ENCODE results near the gene ARID4B.
A peak's percentile ranks its signal among the peaks of the same experiment; 100 is the strongest.
"Not testable (repeated sequence)": the region's sequence is repeated elsewhere in the genome, so short reads cannot be mapped to it uniquely, and the experiment has no call there.

The ARID4B gene

GRCh38 chr1:235259133-235259778, 68.7 kb downstream of the ARID4B start:
- peaks cover 5% of the 10 kb centered on the region for H3K4me1 ChIP-seq (ENCODE audit: control insufficient read depth, low read depth, low read length)
- H4K8ac ChIP-seq (ENCODE audit: low read depth, low read length): no peak overlapping the region
- H3K18ac ChIP-seq (ENCODE audit: low read length): no peak overlapping the region
- H2AK5ac ChIP-seq (ENCODE audit: low read length): no peak overlapping the region
- no peaks in the 10 kb centered on the region for H3K27me3 ChIP-seq (ENCODE audit: insufficient read depth, low read length, poor library complexity)
- no peak overlapping the region for H4K5ac ChIP-seq (ENCODE audit: low read length)
- no peak overlapping the region for H3K4ac ChIP-seq (ENCODE audit: low read depth, low read length)
- H3K27ac ChIP-seq (ENCODE audit: low read depth, low read length): no peak overlapping the region
- peak overlapping the region; percentile 30 for H3K56ac ChIP-seq (ENCODE audit: low read length)
- no peak overlapping the region for H3K9ac ChIP-seq (ENCODE audit: low read length)
- H3K4me3 ChIP-seq (ENCODE audit: low read length): no peak overlapping the region
- peaks cover 17% of the 10 kb centered on the region for H3K79me2 ChIP-seq (ENCODE audit: control insufficient read depth, insufficient read depth, low read length)
- DNase-seq: no peak
- no peak overlapping the region for H3K4me2 ChIP-seq (ENCODE audit: low read length)
- H3K23ac ChIP-seq (ENCODE audit: low read length): no peak overlapping the region
- no CpG with 5 or more reads among the region's 1 CpG for WGBS (ENCODE audit: extremely low coverage, insufficient coverage, low lambda C conversion rate)
- H2BK15ac ChIP-seq (replicated peaks; ENCODE audit: low read depth): no peak overlapping the region
- H3K36me3 ChIP-seq (ENCODE audit: control insufficient read depth, insufficient read depth, low read length): no peaks in the 10 kb centered on the region
- H2BK120ac ChIP-seq (ENCODE audit: low read depth, low read length): no peak overlapping the region
- H3K79me1 ChIP-seq (ENCODE audit: low read length): peaks cover 4% of the 10 kb centered on the region
- H2BK5ac ChIP-seq (ENCODE audit: low read length): no peak overlapping the region

- not testable (repeated sequence) for H3K79me2 ChIP-seq (ENCODE audit: control insufficient read depth, insufficient read depth, low read length); H3K4ac ChIP-seq (ENCODE audit: low read depth, low read length); H3K4me3 ChIP-seq (ENCODE audit: low read length); H2BK5ac ChIP-seq (ENCODE audit: low read length); H3K18ac ChIP-seq (ENCODE audit: low read length); H3K79me1 ChIP-seq (ENCODE audit: low read length); H3K23ac ChIP-seq (ENCODE audit: low read length); H3K4me2 ChIP-seq (ENCODE audit: low read length); H2BK120ac ChIP-seq (ENCODE audit: low read depth, low read length); H3K36me3 ChIP-seq (ENCODE audit: control insufficient read depth, insufficient read depth, low read length); H3K4me1 ChIP-seq (ENCODE audit: control insufficient read depth, low read depth, low read length); H4K8ac ChIP-seq (ENCODE audit: low read depth, low read length); H3K27ac ChIP-seq (ENCODE audit: low read depth, low read length); H3K27me3 ChIP-seq (ENCODE audit: insufficient read depth, low read length, poor library complexity); H4K5ac ChIP-seq (ENCODE audit: low read length); DNase-seq; H3K56ac ChIP-seq (ENCODE audit: low read length); H3K9ac ChIP-seq (ENCODE audit: low read length); H2BK15ac ChIP-seq (replicated peaks; ENCODE audit: low read depth); H2AK5ac ChIP-seq (ENCODE audit: low read length)
- no CpG with 5 or more reads among the region's 6 CpGs for WGBS (ENCODE audit: extremely low coverage, insufficient coverage, low lambda C conversion rate)
These were observed 69.9 kb downstream of the ARID4B start for GRCh38 chr1:235258068-235258467.

GRCh38 chr1:235254721-235255120, 73.3 kb downstream of the ARID4B start:
- H2BK120ac ChIP-seq (ENCODE audit: low read depth, low read length): no peak overlapping the region
- peaks cover 7% of the 10 kb centered on the region for H3K79me2 ChIP-seq (ENCODE audit: control insufficient read depth, insufficient read depth, low read length)
- no peak overlapping the region for H3K27ac ChIP-seq (ENCODE audit: low read depth, low read length)
- H2AK5ac ChIP-seq (ENCODE audit: low read length): no peak overlapping the region
- H3K36me3 ChIP-seq (ENCODE audit: control insufficient read depth, insufficient read depth, low read length): no peaks in the 10 kb centered on the region
- H3K27me3 ChIP-seq (ENCODE audit: insufficient read depth, low read length, poor library complexity): no peaks in the 10 kb centered on the region
- H3K23ac ChIP-seq (ENCODE audit: low read length): no peak overlapping the region
- H3K4me1 ChIP-seq (ENCODE audit: control insufficient read depth, low read depth, low read length): peaks cover 5% of the 10 kb centered on the region
- no peak overlapping the region for H4K8ac ChIP-seq (ENCODE audit: low read depth, low read length)
- no peak overlapping the region for H3K4me2 ChIP-seq (ENCODE audit: low read length)
- H3K4ac ChIP-seq (ENCODE audit: low read depth, low read length): no peak overlapping the region
- H3K4me3 ChIP-seq (ENCODE audit: low read length): no peak overlapping the region
- WGBS (ENCODE audit: extremely low coverage, insufficient coverage, low lambda C conversion rate): no CpG with 5 or more reads among the region's 1 CpG
- no peak overlapping the region for H3K56ac ChIP-seq (ENCODE audit: low read length)
- no peak overlapping the region for H2BK5ac ChIP-seq (ENCODE audit: low read length)
- no peak overlapping the region for H2BK15ac ChIP-seq (replicated peaks; ENCODE audit: low read depth)
- H3K18ac ChIP-seq (ENCODE audit: low read length): no peak overlapping the region
- no peak for DNase-seq
- H3K79me1 ChIP-seq (ENCODE audit: low read length): peaks cover 7% of the 10 kb centered on the region
- no peak overlapping the region for H3K9ac ChIP-seq (ENCODE audit: low read length)
- H4K5ac ChIP-seq (ENCODE audit: low read length): no peak overlapping the region

- Histone ChIP-seq H4K5ac (ENCODE audit: low read length) (no peak overlapping the region), H3K4me3 (ENCODE audit: low read length) (no peak overlapping the region), H3K9ac (ENCODE audit: low read length) (no peak overlapping the region), H3K4me1 (ENCODE audit: control insufficient read depth, low read depth, low read length) (no peaks in the 10 kb centered on the region), H3K79me1 (ENCODE audit: low read length) (peaks cover 3% of the 10 kb centered on the region), H3K4me2 (ENCODE audit: low read length) (no peak overlapping the region), H3K27ac (ENCODE audit: low read depth, low read length) (no peak overlapping the region), H3K4ac (ENCODE audit: low read depth, low read length) (no peak overlapping the region), H3K23ac (ENCODE audit: low read length) (no peak overlapping the region), H2BK120ac (ENCODE audit: low read depth, low read length) (no peak overlapping the region), H2AK5ac (ENCODE audit: low read length) (no peak overlapping the region), H2BK5ac (ENCODE audit: low read length) (no peak overlapping the region), H3K27me3 (ENCODE audit: insufficient read depth, low read length, poor library complexity) (no peaks in the 10 kb centered on the region), H3K79me2 (ENCODE audit: control insufficient read depth, insufficient read depth, low read length) (peaks cover 2% of the 10 kb centered on the region), H4K8ac (ENCODE audit: low read depth, low read length) (no peak overlapping the region), H3K18ac (ENCODE audit: low read length) (no peak overlapping the region), H3K56ac (ENCODE audit: low read length) (no peak overlapping the region), H2BK15ac (replicated peaks; ENCODE audit: low read depth) (no peak overlapping the region), H3K36me3 (ENCODE audit: control insufficient read depth, insufficient read depth, low read length) (no peaks in the 10 kb centered on the region)
- no CpG with 5 or more reads among the region's 2 CpGs for WGBS (ENCODE audit: extremely low coverage, insufficient coverage, low lambda C conversion rate)
- DNase-seq: peak; percentile 90
These were observed 74.6 kb downstream of the ARID4B start for GRCh38 chr1:235253219-235253962.

- Histone ChIP-seq H3K36me3 (ENCODE audit: control insufficient read depth, insufficient read depth, low read length) (no peaks in the 10 kb centered on the region), H3K4me1 (ENCODE audit: control insufficient read depth, low read depth, low read length) (no peaks in the 10 kb centered on the region)
- WGBS (ENCODE audit: extremely low coverage, insufficient coverage, low lambda C conversion rate): no CpG with 5 or more reads among the region's 3 CpGs
These were observed 77.5 kb downstream of the ARID4B start for GRCh38 chr1:235250430-235250829.

More at GRCh38 chr1:235250430-235250829, 77.5 kb downstream of the ARID4B start:
- Histone ChIP-seq H3K27me3 (ENCODE audit: insufficient read depth, low read length, poor library complexity) (no peaks in the 10 kb centered on the region), H3K4me3 (ENCODE audit: low read length) (no peak overlapping the region), H4K8ac (ENCODE audit: low read depth, low read length) (no peak overlapping the region), H3K79me1 (ENCODE audit: low read length) (peaks cover 3% of the 10 kb centered on the region), H3K9ac (ENCODE audit: low read length) (no peak overlapping the region), H2BK15ac (replicated peaks; ENCODE audit: low read depth) (no peak overlapping the region), H3K4ac (ENCODE audit: low read depth, low read length) (no peak overlapping the region), H3K18ac (ENCODE audit: low read length) (no peak overlapping the region), H3K4me2 (ENCODE audit: low read length) (no peak overlapping the region), H3K27ac (ENCODE audit: low read depth, low read length) (no peak overlapping the region), H3K79me2 (ENCODE audit: control insufficient read depth, insufficient read depth, low read length) (no peaks in the 10 kb centered on the region), H3K56ac (ENCODE audit: low read length) (no peak overlapping the region), H2BK120ac (ENCODE audit: low read depth, low read length) (no peak overlapping the region), H3K23ac (ENCODE audit: low read length) (no peak overlapping the region), H2AK5ac (ENCODE audit: low read length) (no peak overlapping the region), H4K5ac (ENCODE audit: low read length) (no peak overlapping the region), H2BK5ac (ENCODE audit: low read length) (no peak overlapping the region)
- DNase-seq: no peak

Measured in mesendoderm (in vitro differentiated cells).